Ishikawa (cell line): ENCODE measurements around the gene PWP2.

Experiments used
- CEBPB ChIP-seq: IDR thresholded peaks from 2 replicates; pipeline ENCODE4 v1.6.1; 2012
- CREB1 ChIP-seq: IDR thresholded peaks from 2 replicates; pipeline ENCODE4 v1.6.1; 2012; ENCODE audit warnings: low read depth
- EGR1 ChIP-seq: IDR thresholded peaks from 2 replicates; pipeline ENCODE4 v1.6.1; 2012
- EP300 ChIP-seq: IDR thresholded peaks from 2 replicates; pipeline ENCODE4 v1.6.1; 2012; ENCODE audit warnings: borderline replicate concordance
- FOXM1 ChIP-seq: IDR thresholded peaks from 2 replicates; pipeline ENCODE4 v1.6.1; 2012; ENCODE audit warnings: low read depth, borderline replicate concordance
- MAX ChIP-seq: IDR thresholded peaks from 2 replicates; pipeline ENCODE4 v1.6.1; 2012
- NFIC ChIP-seq: IDR thresholded peaks from 2 replicates; pipeline ENCODE4 v1.6.1; 2012
- RAD21 ChIP-seq: IDR thresholded peaks from 2 replicates; pipeline ENCODE4 v1.6.1; 2012; ENCODE audit warnings: low read depth
- REST ChIP-seq: IDR thresholded peaks from 2 replicates; pipeline ENCODE4 v1.6.1; 2012; ENCODE audit warnings: low read depth, mild to moderate bottlenecking
- TAF1 ChIP-seq: IDR thresholded peaks from 2 replicates; pipeline ENCODE4 v1.6.1; 2012; ENCODE audit warnings: low read depth, mild to moderate bottlenecking
- TCF12 ChIP-seq: IDR thresholded peaks from 2 replicates; pipeline ENCODE4 v1.6.1; 2012; ENCODE audit warnings: low read depth
- TEAD4 ChIP-seq: IDR thresholded peaks from 2 replicates; pipeline ENCODE4 v1.6.1; 2012
- USF1 ChIP-seq: IDR thresholded peaks from 2 replicates; pipeline ENCODE4 v1.6.1; 2012
- YY1 ChIP-seq: IDR thresholded peaks from 2 replicates; pipeline ENCODE4 v1.6.1; 2012; ENCODE audit warnings: low read depth
- ZBTB7A ChIP-seq: IDR thresholded peaks from 2 replicates; pipeline ENCODE4 v1.6.1; 2012; ENCODE audit warnings: low read depth

The PWP2 gene

GRCh38 chr21:44083631-44084291 is 23.4 kb upstream of the PWP2 start:
- no peak for TF ChIP-seq EGR1
- no peak for TF ChIP-seq YY1
- TF ChIP-seq MAX: no peak
- TF ChIP-seq NFIC: no peak
- TF ChIP-seq RAD21: no peak
- no peak for TF ChIP-seq CREB1
- TF ChIP-seq REST: no peak
- no peak for TF ChIP-seq TCF12
- no peak for TF ChIP-seq FOXM1
- TF ChIP-seq EP300: no peak
- no peak for TF ChIP-seq ZBTB7A
- no peak for TF ChIP-seq USF1
- TF ChIP-seq TEAD4: no peak
- TF ChIP-seq TAF1: no peak
- no peak for TF ChIP-seq CEBPB

DNA sequence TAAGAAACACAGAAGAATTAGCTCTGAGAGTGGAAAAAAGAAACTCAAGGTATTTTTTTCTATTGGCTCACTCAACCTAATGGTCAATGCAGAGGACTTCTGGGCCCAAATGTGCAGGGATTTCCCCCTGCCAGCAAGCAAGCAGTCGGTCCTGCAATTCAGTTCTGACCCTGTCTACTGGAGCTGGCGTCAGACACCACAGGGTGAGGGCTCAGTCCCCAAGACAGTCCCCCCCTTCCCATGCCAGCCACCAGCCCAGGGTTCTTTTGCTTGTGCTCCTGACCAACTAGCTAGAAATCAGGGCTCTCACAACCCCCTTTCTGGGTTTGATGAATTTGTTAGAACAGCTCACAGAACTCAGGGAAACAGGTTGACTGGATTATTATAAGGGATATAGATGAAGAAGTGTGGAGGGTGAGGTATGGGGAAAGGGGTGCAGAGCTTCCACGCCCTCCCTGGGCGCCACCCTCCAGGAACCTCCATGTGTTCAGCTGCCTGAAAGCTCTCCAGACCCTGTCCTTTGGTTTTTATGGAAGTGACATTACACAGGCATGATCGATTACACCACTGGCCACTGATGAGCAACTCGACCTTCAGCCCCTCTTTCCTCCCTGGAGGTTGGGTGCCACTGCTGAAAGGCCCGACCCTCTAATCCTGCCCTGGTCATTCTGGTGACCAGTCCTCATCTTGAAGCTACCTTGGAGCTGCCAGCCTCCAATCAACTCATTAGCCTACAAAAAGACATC is 22.5 kb upstream of the PWP2 start:
- TF ChIP-seq RAD21: no peak
- TF ChIP-seq CEBPB: no peak
- no peak for TF ChIP-seq TCF12
- no peak for TF ChIP-seq TEAD4
- TF ChIP-seq NFIC: no peak
- no peak for TF ChIP-seq USF1
- no peak for TF ChIP-seq MAX
- no peak for TF ChIP-seq EGR1

- TF ChIP-seq CEBPB: peak; percentile 68; the same call in 1 of the 2 replicates
- no peak for TF ChIP-seq MAX
Measured at GRCh38 chr21:44085491-44086321, 21.5 kb upstream of the PWP2 start.

DNA sequence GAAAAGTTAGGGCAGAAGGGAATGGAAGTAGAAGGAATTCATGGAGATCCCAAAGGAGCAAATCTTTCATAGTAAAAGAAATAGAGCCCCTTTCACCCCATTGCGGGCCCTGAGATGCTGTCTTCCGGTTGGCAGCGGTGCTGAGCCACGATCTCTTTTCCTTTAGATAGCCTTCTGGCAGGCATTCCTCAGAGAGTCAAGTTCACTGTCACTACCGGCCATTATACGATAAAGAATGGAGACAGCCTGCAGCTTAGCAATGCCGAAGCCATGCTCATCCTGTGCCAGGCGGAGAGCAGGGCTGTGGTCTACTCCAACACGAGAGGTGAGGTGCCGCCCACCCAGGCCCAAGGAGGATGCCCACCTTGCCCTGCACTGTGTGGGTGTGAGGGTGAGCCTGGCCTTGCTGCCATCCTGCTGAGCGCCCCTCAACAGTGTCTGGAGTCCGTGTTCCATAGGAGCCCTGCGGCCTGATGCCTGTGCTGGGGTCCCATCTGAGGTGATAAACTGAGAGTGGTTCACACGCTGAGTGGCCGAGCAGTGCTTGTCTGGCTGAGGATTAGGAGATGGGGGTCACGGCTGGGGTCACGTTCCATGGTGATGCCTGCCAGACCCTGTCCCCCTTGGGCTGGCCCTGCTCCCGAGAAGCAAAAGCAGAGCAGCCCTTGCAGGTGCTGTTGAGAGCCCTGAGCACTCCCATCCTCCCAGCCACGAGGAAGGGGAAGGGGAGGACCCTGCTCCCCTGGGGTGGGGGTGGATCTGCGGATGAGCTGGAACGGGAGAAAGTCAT is 20.4 kb upstream of the PWP2 start:
- TF ChIP-seq REST: no peak
- TF ChIP-seq YY1: no peak
- no peak for TF ChIP-seq ZBTB7A
- no peak for TF ChIP-seq TAF1
- TF ChIP-seq FOXM1: no peak
- TF ChIP-seq NFIC: no peak
- TF ChIP-seq EGR1: no peak
